Mucosa of rectum (tissue), 2 donors: ENCODE measurements around the gene OLFML2A.
A peak's percentile ranks its signal among the peaks of the same experiment; 100 is the strongest.

Source experiments
- H3K27ac ChIP-seq, 2 donors: one replicate each; pipeline ENCODE4 v1.7.0; 2013; ENCODE audit warnings: inconsistent platforms in 2 of 2, low read depth in 2 of 2, low read length in 2 of 2
- H3K27me3 ChIP-seq, 2 donors: one replicate each; pipeline ENCODE4 v1.7.0; 2013; ENCODE audit warnings: low read length in 2 of 2; ENCODE audit not compliant: control insufficient read depth in 2 of 2, insufficient read depth in 2 of 2
- H3K36me3 ChIP-seq, 2 donors: one replicate each; pipeline ENCODE4 v1.7.0; 2013; ENCODE audit warnings: low read length in 2 of 2; ENCODE audit not compliant: control insufficient read depth in 2 of 2, insufficient read depth in 2 of 2
- H3K4me1 ChIP-seq, 2 donors: one replicate each; pipeline ENCODE4 v1.7.0; 2013; ENCODE audit warnings: low read length in 2 of 2, mild to moderate bottlenecking in 1 of 2; ENCODE audit not compliant: control insufficient read depth in 2 of 2, insufficient read depth in 2 of 2
- H3K4me3 ChIP-seq, 2 donors: one replicate each; pipeline ENCODE4 v1.7.0; 2013; ENCODE audit warnings: low read length in 2 of 2
- H3K9ac ChIP-seq, 2 donors: one replicate each; pipeline ENCODE4 v1.7.0; 2013; ENCODE audit warnings: low read length in 2 of 2, low read depth in 1 of 2, mild to moderate bottlenecking in 1 of 2
- H3K9me3 ChIP-seq, 2 donors: one replicate each; pipeline ENCODE4 v1.7.0; 2013; ENCODE audit warnings: low read length in 2 of 2; ENCODE audit not compliant: control insufficient read depth in 2 of 2
- donor health status: healthy.
- donor health status: Normal muscosa, but diverticular disease.

OLFML2A gene

DNA sequence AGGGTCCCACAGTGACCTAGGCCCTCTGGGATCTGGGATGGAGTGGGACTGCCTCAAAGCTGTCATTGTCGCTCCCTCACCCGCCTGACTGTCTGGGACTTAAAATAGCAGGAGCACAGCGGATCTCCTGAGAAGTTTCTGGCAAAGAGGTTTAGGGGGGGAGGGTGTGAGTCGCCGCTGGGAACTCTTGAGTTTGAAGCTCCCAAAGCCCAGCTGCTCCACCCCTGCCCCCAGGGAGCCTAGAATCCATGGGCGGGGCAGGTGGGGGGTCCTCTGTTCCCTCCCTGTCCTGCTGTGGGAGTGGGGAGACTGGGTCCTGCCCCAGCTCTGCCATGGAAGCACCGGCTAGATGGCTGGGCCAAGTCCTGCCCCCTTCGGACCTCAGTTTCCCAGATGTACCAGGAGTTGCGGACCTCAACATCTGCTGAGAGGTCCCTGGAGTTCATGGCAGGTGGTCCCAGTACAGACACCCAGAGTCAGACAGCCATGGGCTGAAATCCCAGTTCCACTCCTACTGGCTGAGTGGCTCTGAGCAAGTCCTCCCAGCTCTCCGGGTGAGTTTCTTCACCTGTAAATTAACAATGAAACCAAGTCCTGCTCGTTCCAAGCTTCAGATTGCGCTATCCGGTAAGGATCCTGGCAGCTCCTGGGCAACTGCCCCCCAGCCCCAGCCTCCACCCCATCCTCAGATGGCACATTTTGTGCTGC is 75.3 kb downstream of the OLFML2A start:
- Histone ChIP-seq H3K4me1 (peaks cover 6 to 12% of the 10 kb centered on the region in 2 donors), H3K27ac (no peak overlapping the region), H3K27me3 (no peaks in the 10 kb centered on the region), H3K36me3 (peaks cover under 1 to 8% of the 10 kb centered on the region in 2 donors), H3K4me3 (peak overlapping the region; percentile 60 to 69), H3K9ac (peak overlapping the region; percentile 17 to 41), H3K9me3 (no peaks in the 10 kb centered on the region)

DNA sequence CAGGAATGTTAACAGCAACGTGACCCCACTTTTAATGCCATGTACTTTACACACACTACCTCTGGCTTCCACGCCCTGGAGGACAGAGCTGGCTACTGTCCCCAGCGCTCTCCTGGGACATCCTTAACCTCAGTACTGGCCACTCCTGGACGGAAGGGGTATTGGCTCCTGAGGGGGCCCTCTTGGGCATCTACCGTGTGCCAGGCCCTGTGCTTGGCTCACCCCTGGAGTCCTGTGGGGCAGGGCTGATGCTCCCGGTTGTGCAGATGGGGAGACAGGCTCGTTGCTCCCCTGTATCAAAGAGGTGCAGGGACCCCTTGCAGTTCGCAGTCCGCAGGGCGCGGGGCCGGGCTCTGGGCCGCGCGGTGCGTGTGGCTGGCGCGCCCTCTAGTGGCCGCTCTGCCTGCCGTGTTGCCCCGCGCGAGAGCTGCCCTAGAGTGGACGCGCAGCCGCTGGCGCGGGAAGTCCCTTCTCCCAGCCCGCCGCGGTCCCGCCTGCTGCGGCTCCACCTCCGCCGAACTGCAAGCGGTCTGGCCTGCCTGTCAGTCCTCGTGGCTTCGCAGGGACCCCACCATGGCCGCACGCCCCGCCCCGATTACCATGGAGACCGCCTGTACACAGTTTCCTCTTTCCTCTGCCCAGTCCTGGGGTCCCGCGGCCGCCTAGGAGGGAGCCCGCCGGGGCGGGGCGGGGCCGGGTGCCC is 76.0 kb downstream of the OLFML2A start, which contains the start of gene WDR38:
Gene WDR38, plus strand, starts transcription at position 632 of the 703 bp plus-strand sequence. CDS start 72 bp downstream, outside the sequence.
- H3K9me3 ChIP-seq = no peaks in the 10 kb centered on the region
- H3K27me3 ChIP-seq = no peaks in the 10 kb centered on the region
- no peak within 1 kb of the TSS for H3K27ac ChIP-seq
- H3K4me1 ChIP-seq = peaks cover 6 to 12% of the 10 kb centered on the region in 2 donors
- peaks cover 7 to 15% of the 10 kb centered on the region in 2 donors for H3K36me3 ChIP-seq
- H3K9ac ChIP-seq = peak within 1 kb of the TSS; percentile 17 to 41
- H3K4me3 ChIP-seq = peak within 1 kb of the TSS; percentile 60 to 69

DNA sequence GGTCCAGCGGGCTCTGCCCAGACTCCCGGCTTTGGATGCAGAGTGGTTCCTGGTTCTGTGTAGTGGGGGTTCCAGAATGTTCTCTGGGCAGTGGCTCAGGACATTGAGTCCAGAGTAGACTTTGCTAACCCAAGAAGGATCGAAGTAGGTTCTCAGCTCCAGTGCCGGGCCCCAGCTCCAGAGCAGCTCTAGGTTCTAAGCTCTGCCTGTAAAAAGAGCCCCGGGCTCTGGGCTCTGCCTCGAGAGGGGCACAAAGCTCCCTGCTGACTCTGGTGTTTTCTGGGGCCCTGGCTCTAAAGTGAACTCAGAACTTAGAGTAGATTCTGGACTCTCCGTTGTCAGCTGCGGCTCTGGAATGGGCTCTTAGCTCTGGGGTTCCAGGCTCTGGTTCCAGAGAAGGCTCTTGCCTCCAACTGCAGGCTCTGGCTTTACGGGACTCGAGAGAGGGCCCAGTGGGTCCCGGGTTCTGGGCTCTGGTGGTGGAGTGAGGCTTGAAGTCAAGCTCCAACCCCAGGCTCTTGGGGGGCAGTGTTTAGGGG is 76.7 kb downstream of the OLFML2A start:
- Histone ChIP-seq H3K36me3 (peaks cover 14 to 22% of the 10 kb centered on the region in 2 donors), H3K27me3 (no peaks in the 10 kb centered on the region), H3K9me3 (no peaks in the 10 kb centered on the region), H3K4me1 (peaks cover 6 to 12% of the 10 kb centered on the region in 2 donors), H3K4me3 (peak overlapping the region; percentile 60 to 69), H3K9ac (peak overlapping the region in 1 of 2 donors; percentile 41), H3K27ac (no peak overlapping the region)

DNA sequence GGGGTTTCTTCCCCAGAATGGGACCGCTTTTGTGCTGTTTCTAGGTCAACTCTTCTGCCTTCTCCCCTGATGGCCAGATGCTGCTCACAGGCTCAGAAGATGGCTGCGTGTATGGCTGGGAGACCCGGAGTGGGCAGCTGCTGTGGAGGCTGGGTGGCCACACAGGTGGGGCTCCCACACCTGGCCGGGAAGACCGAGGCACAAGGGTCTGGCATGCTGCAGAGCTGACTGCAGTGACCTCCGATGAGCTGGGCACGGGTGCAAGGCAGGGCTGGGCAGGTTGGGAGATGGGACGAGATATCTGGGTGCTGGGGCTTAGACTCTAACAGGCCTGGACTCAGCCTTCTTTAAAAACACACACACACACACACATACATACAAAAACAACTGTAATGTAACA is 77.2 kb downstream of the OLFML2A start:
- Histone ChIP-seq H3K9ac (no peak overlapping the region), H3K27ac (no peak overlapping the region), H3K27me3 (no peaks in the 10 kb centered on the region), H3K4me1 (peaks cover 6 to 12% of the 10 kb centered on the region in 2 donors), H3K9me3 (no peaks in the 10 kb centered on the region), H3K36me3 (peaks cover 19 to 26% of the 10 kb centered on the region in 2 donors), H3K4me3 (no peak overlapping the region)

DNA sequence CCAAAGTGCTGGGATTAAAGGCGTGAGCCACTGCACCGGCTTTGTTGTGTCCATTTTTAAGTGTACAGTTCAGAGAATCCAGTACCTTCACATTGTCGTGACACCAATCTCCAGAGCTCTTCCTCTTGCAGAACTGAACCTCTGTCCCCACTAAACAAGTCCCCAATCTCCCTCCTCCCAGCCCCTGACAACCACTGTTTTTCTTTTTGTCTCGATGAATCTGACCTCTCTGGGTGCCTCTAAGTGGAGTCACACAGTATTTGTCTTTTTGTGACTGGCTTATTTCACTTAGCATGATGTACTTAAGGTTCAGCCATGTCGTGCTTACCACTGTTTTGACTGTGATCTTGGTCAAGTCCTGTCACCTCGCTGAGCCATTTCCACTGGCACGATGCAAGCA is 77.9 kb downstream of the OLFML2A start:
- peaks cover 26 to 33% of the 10 kb centered on the region in 2 donors for H3K36me3 ChIP-seq
- H3K27me3 ChIP-seq = no peaks in the 10 kb centered on the region
- H3K27ac ChIP-seq = no peak overlapping the region
- peaks cover 6 to 12% of the 10 kb centered on the region in 2 donors for H3K4me1 ChIP-seq
- no peak overlapping the region for H3K9ac ChIP-seq
- no peaks in the 10 kb centered on the region for H3K9me3 ChIP-seq
- H3K4me3 ChIP-seq = no peak overlapping the region

DNA sequence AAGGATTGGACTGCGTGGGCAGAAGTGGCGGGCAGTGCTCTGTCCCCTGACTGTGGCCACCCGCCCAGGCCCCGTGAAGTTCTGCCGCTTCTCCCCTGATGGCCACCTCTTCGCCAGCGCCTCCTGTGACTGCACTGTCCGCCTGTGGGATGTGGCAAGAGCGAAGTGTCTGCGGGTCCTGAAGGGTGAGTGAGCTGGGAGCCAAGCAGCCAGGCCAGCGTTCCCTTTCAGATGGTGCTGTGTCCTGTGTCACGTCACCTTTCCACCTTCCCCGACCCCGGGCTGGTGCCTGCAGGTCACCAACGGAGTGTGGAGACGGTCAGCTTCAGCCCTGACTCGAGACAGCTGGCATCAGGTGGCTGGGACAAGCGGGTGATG is 78.6 kb downstream of the OLFML2A start:
- no peak overlapping the region for H3K4me3 ChIP-seq
- peaks cover 11 to 18% of the 10 kb centered on the region in 2 donors for H3K4me1 ChIP-seq
- no peak overlapping the region for H3K27ac ChIP-seq
- no peaks in the 10 kb centered on the region for H3K9me3 ChIP-seq
- H3K36me3 ChIP-seq = peaks cover 33 to 40% of the 10 kb centered on the region in 2 donors
- no peaks in the 10 kb centered on the region for H3K27me3 ChIP-seq
- no peak overlapping the region for H3K9ac ChIP-seq

DNA sequence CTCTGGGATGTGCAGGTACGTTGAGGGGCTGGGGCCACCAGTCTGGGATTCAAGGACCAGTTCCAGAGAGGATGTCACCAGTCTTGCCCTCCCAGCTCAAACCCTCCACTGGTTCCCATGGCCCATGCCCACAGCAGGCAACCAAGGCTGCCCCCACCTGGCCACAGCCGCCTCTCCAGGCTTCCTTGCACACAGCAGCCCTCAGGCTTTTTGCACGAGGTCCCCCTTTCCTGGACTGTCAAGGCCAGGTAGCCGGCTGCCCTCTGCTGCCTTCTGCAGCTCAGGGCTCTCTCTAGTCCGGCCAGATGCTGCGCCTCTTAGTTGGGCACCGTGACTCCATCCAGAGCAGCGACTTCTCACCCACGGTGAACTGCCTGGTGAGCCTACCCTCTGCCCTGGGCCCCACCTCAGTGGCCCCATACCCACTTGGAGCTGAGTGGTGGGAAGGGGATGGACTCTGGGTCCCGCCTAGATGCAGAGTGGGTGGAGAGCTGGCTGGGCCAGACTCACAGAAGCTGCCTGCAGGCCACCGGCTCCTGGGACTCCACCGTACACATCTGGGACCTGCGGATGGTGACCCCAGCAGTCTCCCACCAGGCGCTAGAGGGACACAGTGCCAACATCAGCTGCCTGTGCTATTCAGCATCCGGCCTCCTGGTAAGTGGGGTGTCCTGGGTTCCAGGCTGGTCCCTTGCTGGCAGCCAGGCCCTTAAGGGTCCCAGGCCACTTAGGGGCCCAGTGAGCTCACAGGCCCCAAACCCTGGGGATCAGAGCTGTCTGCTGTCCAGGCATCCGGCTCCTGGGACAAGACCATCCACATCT is 79.2 kb downstream of the OLFML2A start:
- H3K27ac ChIP-seq = no peak overlapping the region
- H3K27me3 ChIP-seq = no peaks in the 10 kb centered on the region
- H3K4me3 ChIP-seq = no peak overlapping the region
- peaks cover 35 to 40% of the 10 kb centered on the region in 2 donors for H3K36me3 ChIP-seq
- peaks cover 17 to 24% of the 10 kb centered on the region in 2 donors for H3K4me1 ChIP-seq
- no peaks in the 10 kb centered on the region for H3K9me3 ChIP-seq
- H3K9ac ChIP-seq = no peak overlapping the region

DNA sequence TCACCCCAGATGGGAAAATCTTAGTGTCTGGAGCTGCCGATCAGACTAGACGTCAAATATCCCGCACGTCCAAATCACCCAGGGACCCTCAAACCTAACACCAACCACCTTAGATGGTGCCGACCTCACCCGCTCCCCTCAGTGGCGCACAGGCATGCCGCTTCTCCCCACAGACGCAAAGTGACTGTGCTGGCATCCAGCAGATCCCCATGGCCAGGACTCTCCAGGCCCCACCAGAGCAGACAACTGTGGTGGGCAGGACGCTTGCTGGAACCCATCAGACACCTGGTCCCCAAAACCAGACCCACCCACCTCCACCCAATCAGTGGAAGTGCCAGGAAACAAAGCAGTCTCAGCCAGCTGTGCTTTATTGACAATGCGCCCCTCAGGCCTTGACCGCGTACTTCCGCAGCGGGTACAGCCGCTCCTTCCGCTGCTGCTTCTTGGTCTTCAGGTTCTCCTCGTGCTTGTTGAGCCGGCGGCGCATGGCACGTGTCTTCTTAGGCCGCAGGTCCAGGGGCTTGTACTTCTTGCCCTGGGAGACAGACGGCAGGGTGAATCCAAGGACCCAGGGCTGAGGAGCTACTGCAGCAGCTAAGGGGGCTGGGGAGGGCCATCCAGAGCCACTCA is 80.7 kb downstream of the OLFML2A start:
- no peak overlapping the region for H3K9ac ChIP-seq
- no peak overlapping the region for H3K27ac ChIP-seq
- H3K4me1 ChIP-seq = peaks cover 15 to 19% of the 10 kb centered on the region in 2 donors
- no peak overlapping the region for H3K4me3 ChIP-seq
- no peaks in the 10 kb centered on the region for H3K9me3 ChIP-seq
- H3K27me3 ChIP-seq = no peaks in the 10 kb centered on the region
- H3K36me3 ChIP-seq = peaks cover 35 to 40% of the 10 kb centered on the region in 2 donors

DNA sequence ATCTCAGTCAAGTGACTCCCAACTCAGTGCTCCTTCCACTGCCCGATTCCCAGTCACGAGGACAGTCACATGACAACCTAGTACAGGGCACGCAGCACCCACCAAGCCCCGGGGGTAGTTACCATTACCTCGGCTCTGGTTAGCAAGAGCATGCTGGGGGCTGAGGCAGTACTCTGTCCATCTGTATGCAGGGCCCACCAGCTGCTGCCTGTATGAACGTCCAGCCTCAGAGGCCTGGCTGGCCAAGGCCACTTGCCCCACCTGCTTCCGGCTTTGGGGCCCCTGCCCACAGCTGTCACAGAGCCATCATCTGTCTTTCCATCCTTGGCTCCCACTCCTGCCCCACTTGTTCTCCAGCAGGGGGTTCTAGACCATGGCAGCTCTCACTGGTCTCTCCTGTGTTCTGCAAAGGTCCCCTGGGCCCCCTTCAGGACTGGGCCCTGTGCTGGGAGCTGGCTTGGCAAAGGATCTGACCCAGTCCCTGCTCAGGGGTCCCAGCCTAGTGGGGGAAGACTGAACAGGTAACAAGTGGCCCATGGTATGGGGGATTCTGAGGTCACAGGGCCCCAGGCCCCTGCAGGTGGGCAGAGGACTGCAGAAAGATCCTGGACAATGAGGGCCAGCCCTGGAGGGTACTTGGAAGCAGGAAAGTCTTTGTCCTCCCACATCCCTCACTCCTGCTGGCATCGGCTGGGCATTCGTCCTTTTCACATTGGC is 81.6 kb downstream of the OLFML2A start:
- H3K27me3 ChIP-seq = no peaks in the 10 kb centered on the region
- H3K9me3 ChIP-seq = no peaks in the 10 kb centered on the region
- peaks cover 35 to 40% of the 10 kb centered on the region in 2 donors for H3K36me3 ChIP-seq
- H3K27ac ChIP-seq = no peak overlapping the region
- H3K4me1 ChIP-seq = peaks cover 11 to 12% of the 10 kb centered on the region in 2 donors
- H3K4me3 ChIP-seq = no peak overlapping the region
- H3K9ac ChIP-seq = no peak overlapping the region
